GM12892 (cell line): ENCODE results near the gene SLC4A5.

ENCODE experiments used
- DNase-seq: peaks from one replicate; pipeline ENCODE4 v3.0.0; 2011; ENCODE audit not compliant: insufficient read length
- FAIRE-seq: peaks from 2 replicates; lab custom pipeline; 2011; peaks lifted over from hg19 to GRCh38; lab: Jason Lieb, UNC
- POLR2A ChIP-seq: IDR thresholded peaks from 2 replicates; pipeline ENCODE4 v1.6.1; 2011; ENCODE audit warnings: low read depth, low read length, control low read depth
- POLR2AphosphoS5 ChIP-seq: IDR thresholded peaks from 2 replicates; pipeline ENCODE4 v1.6.1; 2011; ENCODE audit warnings: low read depth, low read length, control low read depth
- TAF1 ChIP-seq: IDR thresholded peaks from 2 replicates; pipeline ENCODE4 v1.6.1; 2011; ENCODE audit warnings: low read depth, mild to moderate bottlenecking, control low read depth, low read length, borderline replicate concordance

SLC4A5 gene

GRCh38 chr2:74261204-74261864, 81.9 kb downstream of the SLC4A5 start:
- DNase-seq: no peak
- no peak for FAIRE-seq
- TF ChIP-seq TAF1: no peak
- no peak for TF ChIP-seq POLR2A
- no peak for TF ChIP-seq POLR2AphosphoS5

- FAIRE-seq (no peak), DNase-seq (no peak)
- no peak for TF ChIP-seq TAF1
- TF ChIP-seq POLR2A: no peak
- no peak for TF ChIP-seq POLR2AphosphoS5
These were observed 82.7 kb downstream of the SLC4A5 start for GRCh38 chr2:74260495-74260894.

GRCh38 chr2:74259733-74260132, 83.5 kb downstream of the SLC4A5 start:
- FAIRE-seq (no peak), DNase-seq (no peak)
- no peak for TF ChIP-seq POLR2A
- no peak for TF ChIP-seq POLR2AphosphoS5
- TF ChIP-seq TAF1: no peak

- FAIRE-seq: no peak
- TF ChIP-seq POLR2A: no peak
- no peak for TF ChIP-seq TAF1
- no peak for TF ChIP-seq POLR2AphosphoS5
- DNase-seq: no peak
These were observed 84.0 kb downstream of the SLC4A5 start for GRCh38 chr2:74259191-74259590.

GRCh38 chr2:74255660-74256213, 87.5 kb downstream of the SLC4A5 start:
- DNase-seq (no peak), FAIRE-seq (no peak)
- TF ChIP-seq POLR2A (no peak), POLR2AphosphoS5 (no peak), TAF1 (no peak)

- no peak for DNase-seq
- no peak for FAIRE-seq
- no peak for TF ChIP-seq POLR2AphosphoS5
- no peak for TF ChIP-seq POLR2A
- no peak for TF ChIP-seq TAF1
These were observed 89.3 kb downstream of the SLC4A5 start for GRCh38 chr2:74253971-74254310.

- DNase-seq: no peak
- TF ChIP-seq TAF1 (no peak), POLR2AphosphoS5 (no peak), POLR2A (no peak)
- FAIRE-seq: no peak
These were observed 89.8 kb downstream of the SLC4A5 start for GRCh38 chr2:74253306-74253970.

GRCh38 chr2:74252862-74253261, 90.4 kb downstream of the SLC4A5 start:
- no peak for FAIRE-seq
- DNase-seq: no peak
- TF ChIP-seq POLR2AphosphoS5 (no peak), TAF1 (no peak), POLR2A (no peak)

- no peak for DNase-seq
- no peak for FAIRE-seq
- TF ChIP-seq POLR2A: no peak
- no peak for TF ChIP-seq TAF1
- no peak for TF ChIP-seq POLR2AphosphoS5
These were observed 91.2 kb downstream of the SLC4A5 start for GRCh38 chr2:74252036-74252435.

GRCh38 chr2:74250189-74250631, 93.0 kb downstream of the SLC4A5 start:
- no peak for FAIRE-seq
- DNase-seq: peak; percentile 56
- TF ChIP-seq POLR2AphosphoS5 (no peak), TAF1 (no peak), POLR2A (no peak)

- TF ChIP-seq POLR2AphosphoS5 (no peak), POLR2A (no peak), TAF1 (no peak)
- FAIRE-seq (peak; percentile 38), DNase-seq (no peak)
These were observed 93.7 kb downstream of the SLC4A5 start for GRCh38 chr2:74249406-74250122.
